DND-41 (cell line): ENCODE results near the gene ADAMTSL3.

Experiments
- ATAC-seq: fragments of 200-7000 bp; cut with Tn5 transposase; 3 replicates; pipeline ENCODE4 v1.9.1; 2021; ENCODE audit warnings: low read depth; ENCODE audit not compliant: insufficient read depth
- DNase-seq: peaks from one replicate; pipeline ENCODE4 v3.0.0-alpha.2; 2020
- H2AFZ ChIP-seq: 2 replicates; pipeline ENCODE4 v1.6.0; 2012; ENCODE audit warnings: low read depth, low read length
- H3K27ac ChIP-seq: 2 replicates; pipeline ENCODE4 v1.5.1; 2012; ENCODE audit warnings: low read length, inconsistent platforms
- H3K27me3 ChIP-seq: fragments of 200-600 bp; sonication (generic); 2 replicates; pipeline ENCODE4 v1.6.0; 2012; ENCODE audit warnings: low read length, mild to moderate bottlenecking, inconsistent platforms; ENCODE audit not compliant: insufficient read depth, poor library complexity
- H3K36me3 ChIP-seq: 2 replicates; pipeline ENCODE4 v1.5.1; 2012; ENCODE audit warnings: low read length, inconsistent platforms; ENCODE audit not compliant: insufficient read depth
- H3K4me1 ChIP-seq: 2 replicates; pipeline ENCODE4 v1.5.1; 2012; ENCODE audit warnings: mild to moderate bottlenecking, low read length; ENCODE audit not compliant: insufficient read depth
- H3K4me2 ChIP-seq: 2 replicates; pipeline ENCODE4 v1.6.0; 2012; ENCODE audit warnings: mild to moderate bottlenecking, moderate library complexity, low read length, inconsistent platforms; ENCODE audit not compliant: insufficient read depth
- H3K4me3 ChIP-seq, 2 experiments: fragments of 200-600 bp in 1 of 2; shearing (Covaris generic) in 1 of 2; 2 replicates each; pipeline ENCODE4 v1.5.1; 2012 to 2016; ENCODE audit warnings: inconsistent platforms in 2 of 2, low read length in 2 of 2, mild to moderate bottlenecking in 2 of 2, low read depth in 1 of 2, moderate library complexity in 1 of 2
- H3K79me2 ChIP-seq: 2 replicates; pipeline ENCODE4 v1.6.0; 2012; ENCODE audit warnings: low read length, inconsistent platforms; ENCODE audit not compliant: insufficient read depth
- H3K9ac ChIP-seq: 2 replicates; pipeline ENCODE4 v1.6.0; 2012; ENCODE audit warnings: low read depth, mild to moderate bottlenecking, inconsistent platforms, low read length, moderate library complexity
- H3K9me3 ChIP-seq: 2 replicates; pipeline ENCODE4 v1.5.1; 2012; ENCODE audit warnings: low read length, moderate library complexity, mild to moderate bottlenecking, inconsistent platforms; ENCODE audit not compliant: insufficient read depth, severe bottlenecking
- H4K20me1 ChIP-seq: 2 replicates; pipeline ENCODE4 v1.6.0; 2012; ENCODE audit warnings: low read length; ENCODE audit not compliant: insufficient read depth
- EZH2 ChIP-seq: IDR thresholded peaks from 3 replicates; pipeline ENCODE4 v1.6.1; 2012; ENCODE audit warnings: borderline replicate concordance, low read depth, mild to moderate bottlenecking, moderate library complexity, low read length, inconsistent platforms; ENCODE audit not compliant: severe bottlenecking
- TF ChIP-seq, protein P1 (sequence below): IDR thresholded peaks from 2 replicates; pipeline ENCODE4 v1.5.1; 2012; ENCODE audit warnings: borderline replicate concordance, low read length, moderate library complexity, mild to moderate bottlenecking; ENCODE audit not compliant: poor library complexity, severe bottlenecking; ENCODE audit errors: extremely low read depth

ADAMTSL3 gene

GRCh38 chr15:83810110-83810509 lies 156.2 kb downstream of the ADAMTSL3 start:
- Histone ChIP-seq H3K79me2 (no peaks in the 10 kb centered on the region), H3K36me3 (no peaks in the 10 kb centered on the region), H3K4me2 (no peak overlapping the region), H3K27ac (no peak overlapping the region), H3K9me3 (no peaks in the 10 kb centered on the region), H3K4me1 (no peaks in the 10 kb centered on the region), H2AFZ (no peak overlapping the region), H4K20me1 (no peaks in the 10 kb centered on the region), H3K27me3 (no peaks in the 10 kb centered on the region), H3K4me3 (no peak overlapping the region), H3K9ac (no peak overlapping the region)
- TF ChIP-seq, protein P1, sequence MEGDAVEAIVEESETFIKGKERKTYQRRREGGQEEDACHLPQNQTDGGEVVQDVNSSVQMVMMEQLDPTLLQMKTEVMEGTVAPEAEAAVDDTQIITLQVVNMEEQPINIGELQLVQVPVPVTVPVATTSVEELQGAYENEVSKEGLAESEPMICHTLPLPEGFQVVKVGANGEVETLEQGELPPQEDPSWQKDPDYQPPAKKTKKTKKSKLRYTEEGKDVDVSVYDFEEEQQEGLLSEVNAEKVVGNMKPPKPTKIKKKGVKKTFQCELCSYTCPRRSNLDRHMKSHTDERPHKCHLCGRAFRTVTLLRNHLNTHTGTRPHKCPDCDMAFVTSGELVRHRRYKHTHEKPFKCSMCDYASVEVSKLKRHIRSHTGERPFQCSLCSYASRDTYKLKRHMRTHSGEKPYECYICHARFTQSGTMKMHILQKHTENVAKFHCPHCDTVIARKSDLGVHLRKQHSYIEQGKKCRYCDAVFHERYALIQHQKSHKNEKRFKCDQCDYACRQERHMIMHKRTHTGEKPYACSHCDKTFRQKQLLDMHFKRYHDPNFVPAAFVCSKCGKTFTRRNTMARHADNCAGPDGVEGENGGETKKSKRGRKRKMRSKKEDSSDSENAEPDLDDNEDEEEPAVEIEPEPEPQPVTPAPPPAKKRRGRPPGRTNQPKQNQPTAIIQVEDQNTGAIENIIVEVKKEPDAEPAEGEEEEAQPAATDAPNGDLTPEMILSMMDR, result no peak
- TF ChIP-seq EZH2, result no peak
- no peak for DNase-seq
- no peak for ATAC-seq

DNA sequence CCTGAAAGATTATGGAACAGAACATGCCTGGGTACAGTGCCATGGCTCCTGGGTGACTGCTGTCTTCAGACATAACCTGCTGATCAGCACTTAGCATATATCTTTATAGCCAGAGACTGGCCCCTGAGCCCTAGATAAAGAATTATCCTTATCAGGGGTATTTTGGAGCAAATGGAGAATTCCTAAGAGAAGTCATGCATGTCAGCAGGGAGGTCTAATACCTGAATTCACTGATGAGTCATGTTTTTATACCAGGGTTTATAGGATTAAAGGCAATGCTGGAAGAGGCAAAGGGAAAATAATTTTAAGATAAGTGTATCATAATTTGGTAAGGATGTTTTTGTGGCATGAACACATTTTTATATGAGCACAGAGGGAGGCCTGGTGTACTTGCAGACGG lies 159.8 kb downstream of the ADAMTSL3 start:
- H3K27ac ChIP-seq, result no peak overlapping the region
- no peak overlapping the region for H3K9ac ChIP-seq
- H4K20me1 ChIP-seq, result no peaks in the 10 kb centered on the region
- H3K27me3 ChIP-seq, result no peaks in the 10 kb centered on the region
- H3K36me3 ChIP-seq, result no peaks in the 10 kb centered on the region
- ATAC-seq (no peak), DNase-seq (no peak)
- H3K4me1 ChIP-seq, result no peaks in the 10 kb centered on the region
- H3K4me3 ChIP-seq, result no peak overlapping the region
- H3K79me2 ChIP-seq, result no peaks in the 10 kb centered on the region
- TF ChIP-seq, protein P1, result no peak
- TF ChIP-seq EZH2, result no peak
- no peaks in the 10 kb centered on the region for H3K9me3 ChIP-seq
- no peak overlapping the region for H2AFZ ChIP-seq
- H3K4me2 ChIP-seq, result no peak overlapping the region

DNA sequence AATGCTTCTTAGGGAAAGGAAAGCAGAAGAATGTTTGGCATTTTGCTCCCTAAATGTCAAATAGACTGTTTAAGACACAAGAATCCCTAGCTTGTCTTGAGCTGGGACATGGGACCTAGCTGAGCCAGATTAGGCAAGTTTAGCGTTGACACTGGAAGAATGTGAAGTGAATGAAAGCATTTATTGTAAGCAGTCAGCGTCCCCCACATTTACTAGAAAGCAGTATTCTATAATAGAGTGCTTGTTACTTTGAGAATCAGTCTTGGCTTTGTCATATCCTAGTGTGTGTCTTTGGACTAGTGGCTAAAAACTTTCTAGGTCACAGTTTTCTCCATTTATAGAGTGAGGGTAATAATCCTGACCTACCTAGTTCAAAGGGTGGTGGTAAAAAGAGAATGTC lies 161.6 kb downstream of the ADAMTSL3 start:
- Histone ChIP-seq H3K79me2 (no peaks in the 10 kb centered on the region), H3K9me3 (no peaks in the 10 kb centered on the region), H3K27ac (no peak overlapping the region), H3K9ac (no peak overlapping the region), H4K20me1 (no peaks in the 10 kb centered on the region), H3K4me3 (no peak overlapping the region), H3K4me1 (no peaks in the 10 kb centered on the region), H3K4me2 (no peak overlapping the region), H3K27me3 (no peaks in the 10 kb centered on the region), H3K36me3 (no peaks in the 10 kb centered on the region), H2AFZ (no peak overlapping the region)
- no peak for DNase-seq
- TF ChIP-seq, protein P1, result no peak
- no peak for TF ChIP-seq EZH2
- no peak for ATAC-seq

DNA sequence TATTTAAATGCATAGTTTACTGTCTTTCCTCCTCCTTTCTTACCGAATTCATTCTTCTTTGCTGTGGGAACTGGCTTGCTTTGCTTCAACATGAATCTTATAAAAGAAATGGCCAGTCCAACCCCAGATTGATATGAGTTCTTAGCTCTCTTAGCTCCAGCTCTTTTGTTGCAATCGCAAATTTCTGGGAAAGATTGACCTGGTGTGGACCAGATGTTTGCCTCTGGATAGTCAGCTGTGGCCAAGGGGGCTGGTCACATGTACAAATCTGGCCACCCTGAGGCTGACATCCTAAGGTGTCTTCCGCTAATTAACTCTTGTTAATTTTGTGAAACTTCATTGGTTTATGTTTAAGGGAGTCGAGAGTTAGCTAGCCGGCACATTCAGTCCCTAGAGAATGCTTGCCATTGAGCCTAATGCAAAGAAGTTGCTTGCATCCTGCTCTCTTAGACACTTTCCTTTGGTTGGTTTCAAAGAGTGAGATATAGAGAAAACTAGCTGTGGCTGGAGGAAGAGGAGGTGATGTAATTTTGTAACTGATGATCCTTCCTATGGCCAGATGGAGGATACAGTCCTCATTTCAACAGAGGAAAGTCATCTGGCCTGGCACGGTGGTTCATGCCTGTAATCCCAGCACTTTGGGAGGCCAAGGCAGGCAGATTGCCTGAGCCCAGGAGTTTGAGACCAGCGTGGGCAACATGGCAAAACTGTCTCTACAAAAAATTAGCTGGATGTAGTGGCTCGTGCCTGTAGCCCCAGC lies 162.4 kb downstream of the ADAMTSL3 start:
- Histone ChIP-seq H3K4me3 (no peak overlapping the region), H3K4me2 (no peak overlapping the region), H3K27me3 (no peaks in the 10 kb centered on the region), H2AFZ (no peak overlapping the region), H4K20me1 (no peaks in the 10 kb centered on the region), H3K9me3 (no peaks in the 10 kb centered on the region), H3K4me1 (no peaks in the 10 kb centered on the region), H3K36me3 (no peaks in the 10 kb centered on the region), H3K27ac (no peak overlapping the region), H3K9ac (no peak overlapping the region), H3K79me2 (no peaks in the 10 kb centered on the region)
- ATAC-seq (no peak), DNase-seq (no peak)
- no peak for TF ChIP-seq EZH2
- TF ChIP-seq, protein P1, result no peak
